BLaER1 (cell line): ENCODE measurements around the gene CCDC30.

Experiments used
- H3K27ac ChIP-seq: shearing (Covaris generic); formaldehyde crosslinking; 2 replicates; pipeline ENCODE4 v1.8.1; 2022
- H3K27me3 ChIP-seq: shearing (Covaris generic); formaldehyde crosslinking; 2 replicates; pipeline ENCODE4 v1.8.1; 2022
- H3K36me3 ChIP-seq: shearing (Covaris generic); formaldehyde crosslinking; 2 replicates; pipeline ENCODE4 v1.8.1; 2022
- H3K4me1 ChIP-seq: shearing (Covaris generic); formaldehyde crosslinking; 2 replicates; pipeline ENCODE4 v1.8.1; 2022
- H3K4me2 ChIP-seq: shearing (Covaris generic); formaldehyde crosslinking; 2 replicates; pipeline ENCODE4 v1.8.1; 2022
- H3K4me3 ChIP-seq: shearing (Covaris generic); formaldehyde crosslinking; 2 replicates; pipeline ENCODE4 v1.8.1; 2022
- H3K9ac ChIP-seq: shearing (Covaris generic); formaldehyde crosslinking; 2 replicates; pipeline ENCODE4 v1.8.1; 2022
- H3K9me3 ChIP-seq: shearing (Covaris generic); formaldehyde crosslinking; 2 replicates; pipeline ENCODE4 v1.8.1; 2022
- H4K20me1 ChIP-seq: shearing (Covaris generic); formaldehyde crosslinking; 2 replicates; pipeline ENCODE4 v1.8.1; 2022
- Cebpa-rat ChIP-seq: shearing (Covaris generic); IDR thresholded peaks from 2 replicates; pipeline ENCODE4 v1.8.1; 2022

CCDC30 gene

DNA sequence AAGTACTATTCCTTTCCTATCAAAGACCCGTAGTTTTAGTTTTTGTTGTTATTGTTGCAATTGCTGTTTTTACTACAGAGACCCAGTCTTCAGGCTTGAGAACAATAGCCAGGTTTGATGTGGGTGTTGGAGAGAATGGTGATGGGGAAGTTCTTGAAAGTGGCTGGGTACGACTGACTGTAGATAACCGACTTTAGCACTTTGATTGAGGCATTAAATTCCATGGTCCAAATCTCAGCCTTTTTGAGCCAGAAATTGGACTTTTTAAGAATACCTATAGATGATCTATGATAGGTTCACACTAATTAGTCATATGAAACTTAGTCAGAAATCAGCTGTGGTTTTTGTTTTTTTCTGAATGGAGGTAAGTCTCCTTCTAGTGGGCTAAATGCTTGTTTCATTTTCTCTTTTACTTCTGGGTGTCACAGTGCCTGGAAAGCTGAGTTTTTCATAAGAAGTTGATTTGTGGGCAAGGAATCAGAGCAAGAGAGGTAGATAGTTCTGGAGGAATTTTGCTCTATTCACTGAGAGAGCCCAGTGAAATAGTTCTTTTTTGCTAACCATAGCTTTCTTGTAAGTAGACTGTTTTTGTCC is 197.9 kb downstream of the CCDC30 start:
- H3K9me3 ChIP-seq: no peaks in the 10 kb centered on the region
- no peak overlapping the region for H3K4me3 ChIP-seq
- peaks cover 60% of the 10 kb centered on the region for H3K36me3 ChIP-seq
- no peaks in the 10 kb centered on the region for H3K27me3 ChIP-seq
- H3K4me2 ChIP-seq: no peak overlapping the region
- H3K4me1 ChIP-seq: peaks cover 21% of the 10 kb centered on the region
- TF ChIP-seq Cebpa-rat: no peak
- H3K9ac ChIP-seq: no peak overlapping the region; the same call in 1 of the 2 replicates
- H3K27ac ChIP-seq: no peak overlapping the region
- H4K20me1 ChIP-seq: no peaks in the 10 kb centered on the region

DNA sequence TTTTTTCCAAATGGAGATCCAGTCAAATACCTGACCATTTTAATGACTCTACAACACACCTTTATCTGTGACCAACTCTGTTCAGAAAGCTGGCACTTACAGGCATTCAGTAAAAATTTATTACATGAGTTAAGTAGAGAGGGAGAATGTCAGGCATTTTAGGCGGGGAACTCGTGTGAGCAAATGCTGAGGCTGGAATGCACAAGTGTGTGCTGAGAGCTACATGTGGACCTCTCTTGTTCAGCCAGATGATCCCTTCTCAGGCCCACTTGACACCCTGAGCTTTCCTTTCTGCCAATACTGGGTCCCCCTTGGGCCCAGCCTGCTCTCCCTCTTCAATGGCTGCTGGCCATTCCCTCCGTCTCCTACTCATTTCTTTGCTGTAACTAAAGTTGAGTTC is 206.8 kb downstream of the CCDC30 start:
- Histone ChIP-seq H3K4me3 (no peak overlapping the region), H3K4me1 (no peaks in the 10 kb centered on the region), H3K27ac (no peak overlapping the region), H3K4me2 (no peak overlapping the region), H4K20me1 (no peaks in the 10 kb centered on the region), H3K9ac (no peak overlapping the region), H3K9me3 (no peaks in the 10 kb centered on the region), H3K36me3 (peaks cover 99% of the 10 kb centered on the region), H3K27me3 (no peaks in the 10 kb centered on the region)
- TF ChIP-seq Cebpa-rat: no peak

DNA sequence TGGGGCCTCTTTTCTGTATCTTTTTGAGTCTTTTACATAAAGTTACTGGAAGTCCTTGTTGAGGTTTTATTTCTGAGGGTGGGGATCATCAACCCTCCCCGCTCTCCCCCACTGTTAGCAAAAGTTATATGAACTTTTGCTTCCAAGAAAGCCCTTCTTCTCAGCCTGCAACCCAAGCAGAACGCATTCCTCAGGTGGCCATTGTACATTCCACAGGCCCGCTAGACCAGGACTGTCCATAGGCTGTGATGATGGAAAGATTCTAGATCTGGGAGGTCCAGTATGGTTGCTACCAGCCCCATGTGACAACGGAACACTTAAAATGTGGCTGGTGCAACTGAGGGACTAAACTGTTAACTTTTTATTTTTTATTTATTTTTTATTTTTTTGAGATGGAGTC is 207.3 kb downstream of the CCDC30 start:
- no peak overlapping the region for H3K9ac ChIP-seq
- peaks cover 2% of the 10 kb centered on the region; the same call in 1 of the 2 replicates for H3K4me1 ChIP-seq
- H3K27me3 ChIP-seq: no peaks in the 10 kb centered on the region
- no peak for TF ChIP-seq Cebpa-rat
- H3K27ac ChIP-seq: no peak overlapping the region
- H3K4me3 ChIP-seq: no peak overlapping the region
- peaks cover 99% of the 10 kb centered on the region for H3K36me3 ChIP-seq
- no peaks in the 10 kb centered on the region for H4K20me1 ChIP-seq
- H3K9me3 ChIP-seq: no peaks in the 10 kb centered on the region
- no peak overlapping the region for H3K4me2 ChIP-seq

DNA sequence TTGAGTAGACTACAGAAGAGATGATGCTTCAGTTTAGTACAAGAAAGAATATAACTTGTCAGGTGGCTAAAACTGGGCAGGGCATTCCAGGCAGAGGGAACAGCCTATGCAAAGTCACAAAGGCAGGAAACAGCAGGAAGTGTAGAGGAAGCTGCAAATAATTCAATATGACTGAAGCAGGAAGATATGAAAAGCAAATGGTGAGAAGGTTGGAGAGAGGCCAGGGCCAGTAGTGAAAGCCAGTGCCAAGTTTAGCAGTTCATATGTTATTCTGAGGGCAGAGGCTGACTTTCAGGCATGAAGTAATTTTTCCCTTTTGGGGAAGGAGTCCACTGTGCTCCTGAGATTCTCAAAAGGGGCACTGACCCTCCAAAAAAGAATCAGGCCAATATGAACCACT is 211.1 kb downstream of the CCDC30 start:
- H3K27ac ChIP-seq: no peak overlapping the region
- no peak overlapping the region for H3K4me2 ChIP-seq
- peaks cover 83% of the 10 kb centered on the region for H3K36me3 ChIP-seq
- peaks cover 8% of the 10 kb centered on the region; the same call in 1 of the 2 replicates for H3K4me1 ChIP-seq
- H3K4me3 ChIP-seq: no peak overlapping the region
- H4K20me1 ChIP-seq: no peaks in the 10 kb centered on the region
- no peaks in the 10 kb centered on the region for H3K9me3 ChIP-seq
- TF ChIP-seq Cebpa-rat: no peak
- no peaks in the 10 kb centered on the region for H3K27me3 ChIP-seq
- H3K9ac ChIP-seq: no peak overlapping the region

DNA sequence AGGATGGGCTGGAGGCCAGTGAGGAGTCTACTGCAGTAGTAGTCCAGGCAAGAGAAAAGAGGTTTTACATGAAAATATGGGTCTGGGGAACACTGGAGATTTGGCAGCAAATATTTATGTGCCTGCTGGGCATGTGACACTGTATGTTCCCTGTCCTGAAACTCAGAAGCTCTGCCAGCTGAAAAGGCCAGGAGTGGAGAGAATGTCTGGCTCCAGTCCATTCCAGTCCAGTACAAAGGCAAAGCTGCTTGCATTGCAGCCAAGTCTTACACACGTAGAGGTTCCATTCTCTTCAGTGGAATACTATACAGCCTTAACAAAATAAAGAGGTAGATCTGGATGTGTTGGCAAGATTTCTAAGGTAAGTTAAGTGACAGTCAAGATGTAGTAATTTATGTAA is 211.6 kb downstream of the CCDC30 start:
- Histone ChIP-seq H3K27ac (no peak overlapping the region), H3K4me3 (no peak overlapping the region), H4K20me1 (no peaks in the 10 kb centered on the region), H3K4me1 (peaks cover 11% of the 10 kb centered on the region; the same call in 1 of the 2 replicates), H3K4me2 (no peak overlapping the region), H3K36me3 (peaks cover 79% of the 10 kb centered on the region), H3K9ac (no peak overlapping the region), H3K27me3 (no peaks in the 10 kb centered on the region), H3K9me3 (no peaks in the 10 kb centered on the region)
- TF ChIP-seq Cebpa-rat: no peak

DNA sequence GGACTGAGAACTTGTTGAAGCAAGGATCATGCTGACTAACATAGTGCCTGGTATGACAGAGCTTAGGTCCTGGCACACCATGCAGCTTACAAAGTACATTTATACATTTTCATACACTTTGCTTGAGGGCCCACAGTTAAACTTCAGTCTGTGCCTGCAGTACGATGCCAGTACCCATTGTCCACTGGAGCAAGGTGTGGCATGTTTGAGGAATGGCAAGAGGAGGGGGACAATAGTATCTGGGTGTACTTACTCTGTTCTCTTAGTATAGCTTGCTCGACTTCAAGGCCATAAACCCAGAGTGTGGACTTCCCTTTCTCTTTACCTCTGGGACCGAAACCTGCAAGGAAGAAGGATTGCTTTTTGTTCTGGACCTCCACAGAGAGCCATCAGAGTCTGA is 212.4 kb downstream of the CCDC30 start:
- H3K9me3 ChIP-seq: no peaks in the 10 kb centered on the region
- no peak overlapping the region for H3K4me2 ChIP-seq
- no peak overlapping the region for H3K4me3 ChIP-seq
- no peak overlapping the region for H3K9ac ChIP-seq
- H3K27me3 ChIP-seq: no peaks in the 10 kb centered on the region
- H3K36me3 ChIP-seq: peaks cover 71% of the 10 kb centered on the region
- H3K4me1 ChIP-seq: peaks cover 19% of the 10 kb centered on the region
- no peaks in the 10 kb centered on the region for H4K20me1 ChIP-seq
- no peak for TF ChIP-seq Cebpa-rat
- no peak overlapping the region for H3K27ac ChIP-seq

DNA sequence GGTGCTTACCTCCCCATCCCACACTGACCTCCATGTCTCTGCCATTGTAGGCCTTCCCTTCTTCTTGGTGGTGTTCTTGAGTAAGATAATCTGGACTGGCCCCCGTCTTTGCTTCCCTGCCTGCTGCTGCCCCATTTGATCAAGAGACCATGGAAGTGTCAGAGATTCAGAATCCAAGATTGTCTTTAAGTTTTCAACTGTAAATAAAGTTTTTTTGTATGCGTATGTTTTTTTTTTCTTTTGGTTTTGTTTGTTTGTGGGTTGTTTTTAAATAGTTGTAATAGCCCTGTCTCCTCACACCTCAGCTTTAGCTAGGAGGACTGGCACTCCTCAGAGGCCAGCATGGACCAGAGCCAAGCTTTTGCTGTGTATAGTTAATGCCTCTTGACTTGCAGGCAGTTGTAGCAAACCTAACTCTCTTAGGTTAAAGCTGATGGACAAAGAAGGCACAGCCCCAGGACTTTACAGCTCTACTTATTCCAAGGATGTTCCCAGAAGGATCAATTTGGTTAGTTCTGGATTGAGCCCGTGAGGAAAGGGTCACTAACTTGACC is 213.5 kb downstream of the CCDC30 start:
- Histone ChIP-seq H3K9me3 (no peaks in the 10 kb centered on the region), H3K4me1 (peaks cover 28% of the 10 kb centered on the region), H3K9ac (no peak overlapping the region), H3K36me3 (peaks cover 59% of the 10 kb centered on the region), H3K27ac (no peak overlapping the region), H3K4me3 (no peak overlapping the region), H3K27me3 (no peaks in the 10 kb centered on the region), H3K4me2 (no peak overlapping the region), H4K20me1 (no peaks in the 10 kb centered on the region)
- TF ChIP-seq Cebpa-rat: no peak

DNA sequence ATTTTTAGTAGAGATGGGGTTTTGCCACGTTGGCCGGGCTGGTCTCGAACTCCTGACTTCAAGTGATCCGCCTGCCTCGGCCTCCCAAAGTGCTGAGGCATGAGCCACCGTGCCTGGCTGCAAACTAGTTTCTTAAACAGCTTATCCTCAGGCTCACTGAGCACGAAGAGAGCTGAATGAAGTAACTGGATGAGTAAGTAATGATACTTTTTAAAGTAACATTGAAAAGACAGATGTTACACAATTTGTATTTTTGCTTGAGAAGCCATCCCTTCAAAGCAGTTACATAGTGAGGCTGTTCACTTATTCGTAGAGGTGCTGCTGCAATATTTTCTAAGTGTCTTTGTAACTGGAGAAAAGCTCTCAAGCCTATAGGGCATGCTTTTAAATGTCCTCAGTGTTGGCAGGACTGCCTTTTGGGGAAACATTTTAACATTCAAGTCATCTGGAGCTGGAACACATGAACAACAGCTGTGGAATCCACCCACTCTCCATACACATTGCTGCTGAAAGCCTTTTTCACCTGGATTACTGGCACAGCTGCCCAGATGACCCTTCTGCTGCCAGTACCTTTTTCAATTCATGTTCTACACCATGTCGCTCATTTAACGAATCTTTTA is 216.4 kb downstream of the CCDC30 start:
- H3K27ac ChIP-seq: no peak overlapping the region
- peaks cover 36% of the 10 kb centered on the region for H3K4me1 ChIP-seq
- H3K4me3 ChIP-seq: no peak overlapping the region
- H3K4me2 ChIP-seq: peak overlapping the region; percentile 95; the same call in 1 of the 2 replicates
- peak overlapping the region; percentile 25; the same call in 1 of the 2 replicates for H3K9ac ChIP-seq
- no peaks in the 10 kb centered on the region for H3K27me3 ChIP-seq
- TF ChIP-seq Cebpa-rat: no peak
- H3K36me3 ChIP-seq: peaks cover 43% of the 10 kb centered on the region
- H3K9me3 ChIP-seq: no peaks in the 10 kb centered on the region
- H4K20me1 ChIP-seq: peaks cover 17% of the 10 kb centered on the region

DNA sequence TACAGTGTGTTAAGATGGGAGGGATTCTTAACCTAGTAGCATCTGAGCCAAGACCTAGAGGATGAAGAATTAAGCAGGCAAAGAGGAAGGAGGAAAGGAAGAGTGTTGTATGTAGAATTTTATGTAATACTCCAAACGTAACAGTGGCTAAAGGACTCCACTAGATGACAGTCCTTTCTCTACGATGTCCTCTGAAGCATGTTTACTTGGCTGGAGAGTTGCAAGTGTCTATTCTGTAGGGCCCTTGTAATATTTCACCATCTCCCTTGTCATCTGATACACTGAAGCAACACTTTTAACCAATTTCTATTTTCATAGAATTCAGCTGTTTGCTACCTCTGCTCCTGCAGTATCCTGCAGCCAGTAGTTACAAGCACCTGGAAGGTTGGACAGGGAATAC is 217.0 kb downstream of the CCDC30 start:
- Histone ChIP-seq H4K20me1 (peaks cover 23% of the 10 kb centered on the region), H3K4me2 (peak overlapping the region; percentile 95), H3K27me3 (no peaks in the 10 kb centered on the region), H3K27ac (no peak overlapping the region), H3K36me3 (peaks cover 43% of the 10 kb centered on the region), H3K9ac (peak overlapping the region; percentile 25; the same call in 1 of the 2 replicates), H3K9me3 (no peaks in the 10 kb centered on the region), H3K4me1 (peaks cover 42% of the 10 kb centered on the region), H3K4me3 (no peak overlapping the region)
- TF ChIP-seq Cebpa-rat: no peak

DNA sequence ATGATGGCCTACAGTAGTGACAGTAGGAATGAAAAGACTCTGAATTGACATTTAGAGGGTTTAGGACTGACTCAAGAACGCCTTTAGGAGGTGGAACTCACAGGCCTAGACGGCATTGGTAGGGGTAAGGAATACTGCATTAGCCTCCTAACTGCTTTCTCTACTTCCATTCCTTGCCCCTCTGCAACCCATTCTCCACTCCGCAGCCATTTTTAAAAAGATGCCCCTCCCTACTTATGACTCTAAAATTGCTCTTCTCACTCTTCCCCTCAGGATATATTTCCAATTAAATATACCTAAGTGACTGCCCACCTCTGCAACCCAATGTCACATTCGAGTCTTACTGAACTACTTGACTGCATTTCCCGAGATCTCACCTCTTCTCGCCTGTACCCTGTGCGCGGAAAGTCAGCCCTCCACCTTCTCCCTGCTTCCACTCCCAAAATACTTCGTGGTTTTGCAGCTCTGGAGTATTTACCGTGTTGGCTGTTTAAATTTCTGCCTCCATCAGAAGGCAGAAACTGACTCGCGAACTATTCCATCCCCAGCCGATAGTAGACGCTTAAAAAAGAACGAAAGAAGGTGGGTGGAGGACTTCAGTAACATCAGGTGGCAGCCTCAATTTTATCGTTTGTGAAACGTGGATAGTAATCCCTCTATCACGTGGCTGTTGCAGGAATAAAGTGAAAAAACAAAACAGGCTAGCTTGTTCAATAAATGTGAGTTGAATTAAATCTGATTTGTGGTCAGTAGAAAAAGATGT is 218.0 kb downstream of the CCDC30 start:
- peak overlapping the region; percentile 95 for H3K4me2 ChIP-seq
- peaks cover 42% of the 10 kb centered on the region for H3K36me3 ChIP-seq
- H3K27me3 ChIP-seq: no peaks in the 10 kb centered on the region
- peaks cover 44% of the 10 kb centered on the region for H3K4me1 ChIP-seq
- peaks cover 33% of the 10 kb centered on the region for H4K20me1 ChIP-seq
- H3K9me3 ChIP-seq: no peaks in the 10 kb centered on the region
- no peak for TF ChIP-seq Cebpa-rat
- peak overlapping the region; percentile 95 for H3K9ac ChIP-seq
- H3K27ac ChIP-seq: peak overlapping the region; percentile 94
- peak overlapping the region; percentile 93 for H3K4me3 ChIP-seq
